ENCODE data around the gene SSTR3. TPM values are rescaled to one million over a fixed set of nuclear protein-coding genes. Genes with fewer than 3 reads are reported as not detected.

The SSTR3 gene
- total RNA-seq, 1 donor from 2014 or later, result not detected

GRCh38 chr22:37186228-37186996, 25.9 kb downstream of the SSTR3 start:
- Mint-ChIP-seq H3K4me3 (ENCODE audit: unreplicated experiment) (peak overlapping the region; percentile 21), H3K36me3 (ENCODE audit: low read depth) (peaks cover 2% of the 10 kb centered on the region), H3K4me1 (ENCODE audit: low read depth) (peaks cover 26% of the 10 kb centered on the region), H3K27me3 (ENCODE audit: low read depth) (no peaks in the 10 kb centered on the region), H3K27ac (ENCODE audit: unreplicated experiment) (no peak overlapping the region), H3K9me3 (ENCODE audit: low read depth) (no peaks in the 10 kb centered on the region)
- DNase-seq (ENCODE audit: low spot score), result no peak
- no peak for TF ChIP-seq CTCF (IDR thresholded peaks at IDR 0.05)

- Mint-ChIP-seq H3K4me1 (ENCODE audit: low read depth) (peaks cover 26% of the 10 kb centered on the region), H3K4me3 (ENCODE audit: unreplicated experiment) (no peak overlapping the region), H3K27me3 (ENCODE audit: low read depth) (no peaks in the 10 kb centered on the region), H3K9me3 (ENCODE audit: low read depth) (no peaks in the 10 kb centered on the region), H3K36me3 (ENCODE audit: low read depth) (peaks cover 2% of the 10 kb centered on the region), H3K27ac (ENCODE audit: unreplicated experiment) (no peak overlapping the region)
- peak; percentile 68 for DNase-seq (ENCODE audit: low spot score)
- TF ChIP-seq CTCF (IDR thresholded peaks at IDR 0.05), result no peak
These were observed 26.5 kb downstream of the SSTR3 start for GRCh38 chr22:37185646-37186227.

GRCh38 chr22:37184816-37185541, 27.3 kb downstream of the SSTR3 start:
- Mint-ChIP-seq H3K9me3 (ENCODE audit: low read depth) (no peaks in the 10 kb centered on the region), H3K27ac (ENCODE audit: unreplicated experiment) (no peak overlapping the region), H3K4me3 (ENCODE audit: unreplicated experiment) (no peak overlapping the region), H3K27me3 (ENCODE audit: low read depth) (no peaks in the 10 kb centered on the region), H3K36me3 (ENCODE audit: low read depth) (peaks cover 2% of the 10 kb centered on the region), H3K4me1 (ENCODE audit: low read depth) (peaks cover 26% of the 10 kb centered on the region)
- TF ChIP-seq CTCF (IDR thresholded peaks at IDR 0.05), result no peak
- peak; percentile 77 for DNase-seq (ENCODE audit: low spot score)

GRCh38 chr22:37184380-37184755, 27.9 kb downstream of the SSTR3 start:
- no peaks in the 10 kb centered on the region for H3K27me3 Mint-ChIP-seq (ENCODE audit: low read depth)

More at GRCh38 chr22:37184380-37184755, 27.9 kb downstream of the SSTR3 start:
- Mint-ChIP-seq H3K27ac (ENCODE audit: unreplicated experiment) (no peak overlapping the region), H3K9me3 (ENCODE audit: low read depth) (no peaks in the 10 kb centered on the region), H3K4me1 (ENCODE audit: low read depth) (peaks cover 26% of the 10 kb centered on the region), H3K4me3 (ENCODE audit: unreplicated experiment) (no peak overlapping the region), H3K36me3 (ENCODE audit: low read depth) (peaks cover 2% of the 10 kb centered on the region)
- no peak for TF ChIP-seq CTCF (IDR thresholded peaks at IDR 0.05)
- DNase-seq (ENCODE audit: low spot score), result peak; percentile 88
